GM21360 (cell line): Measurements from ENCODE around the gene MLXIP.
"Not testable (repeated sequence)": the region's sequence is repeated elsewhere in the genome, so short reads cannot be mapped to it uniquely, and the experiment has no call there.

ENCODE experiments used
- ATAC-seq: cut with Tn5 transposase; IDR thresholded peaks from one replicate; pipeline ENCODE4 v1.9.1; 2021; ENCODE audit warnings: mild to moderate bottlenecking, moderate library complexity; ENCODE audit not compliant: unreplicated experiment

Gene MLXIP

DNA sequence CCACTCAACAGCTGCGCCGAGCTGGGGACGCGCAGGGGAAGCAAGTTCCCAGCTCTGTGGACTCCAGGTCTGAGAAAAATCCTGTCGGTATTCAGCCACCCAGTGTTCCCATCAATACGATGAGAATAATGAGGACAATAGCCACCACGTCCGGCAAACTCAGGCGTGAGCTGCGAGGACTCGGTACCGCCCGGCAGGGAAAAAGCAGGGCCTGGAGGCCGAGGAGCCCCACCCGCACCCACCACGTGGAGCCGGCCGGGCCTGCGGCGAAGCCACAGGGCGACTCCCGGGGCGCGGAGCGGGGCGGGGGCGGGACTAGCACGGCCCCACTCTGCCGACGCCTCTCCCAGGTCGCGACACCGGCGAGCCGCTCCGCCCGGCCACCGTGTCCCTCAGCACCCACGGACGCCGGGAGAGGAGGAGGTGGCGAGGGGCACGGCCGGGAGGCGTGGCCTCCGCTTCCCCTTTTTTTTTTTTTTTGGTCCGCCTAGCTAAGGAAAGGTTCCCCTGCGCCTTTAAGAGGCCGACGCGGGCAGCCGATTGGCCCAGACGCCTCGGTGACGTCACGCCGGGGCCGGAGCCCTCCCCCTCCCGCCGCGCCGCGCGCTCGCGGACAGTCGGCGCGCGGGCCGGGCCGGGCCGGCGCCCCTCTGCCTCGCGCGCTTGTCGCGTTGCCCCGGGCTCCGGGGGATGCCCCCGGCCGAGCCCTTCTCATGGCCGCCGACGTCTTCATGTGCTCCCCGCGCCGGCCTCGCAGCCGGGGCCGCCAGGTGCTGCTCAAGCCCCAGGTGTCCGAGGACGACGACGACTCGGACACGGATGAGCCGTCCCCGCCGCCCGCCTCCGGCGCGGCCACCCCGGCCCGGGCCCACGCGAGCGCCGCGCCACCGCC lies at the start of gene MLXIP:
MLXIP (plus strand) TSS at position 616 of the 892 bp plus-strand sequence; CDS start at position 714, 98 bp downstream.
- ATAC-seq = peak; percentile 69

GRCh38 chr12:122028905-122029560 lies 49.5 kb upstream of the MLXIP start:
- ATAC-seq = no peak

DNA sequence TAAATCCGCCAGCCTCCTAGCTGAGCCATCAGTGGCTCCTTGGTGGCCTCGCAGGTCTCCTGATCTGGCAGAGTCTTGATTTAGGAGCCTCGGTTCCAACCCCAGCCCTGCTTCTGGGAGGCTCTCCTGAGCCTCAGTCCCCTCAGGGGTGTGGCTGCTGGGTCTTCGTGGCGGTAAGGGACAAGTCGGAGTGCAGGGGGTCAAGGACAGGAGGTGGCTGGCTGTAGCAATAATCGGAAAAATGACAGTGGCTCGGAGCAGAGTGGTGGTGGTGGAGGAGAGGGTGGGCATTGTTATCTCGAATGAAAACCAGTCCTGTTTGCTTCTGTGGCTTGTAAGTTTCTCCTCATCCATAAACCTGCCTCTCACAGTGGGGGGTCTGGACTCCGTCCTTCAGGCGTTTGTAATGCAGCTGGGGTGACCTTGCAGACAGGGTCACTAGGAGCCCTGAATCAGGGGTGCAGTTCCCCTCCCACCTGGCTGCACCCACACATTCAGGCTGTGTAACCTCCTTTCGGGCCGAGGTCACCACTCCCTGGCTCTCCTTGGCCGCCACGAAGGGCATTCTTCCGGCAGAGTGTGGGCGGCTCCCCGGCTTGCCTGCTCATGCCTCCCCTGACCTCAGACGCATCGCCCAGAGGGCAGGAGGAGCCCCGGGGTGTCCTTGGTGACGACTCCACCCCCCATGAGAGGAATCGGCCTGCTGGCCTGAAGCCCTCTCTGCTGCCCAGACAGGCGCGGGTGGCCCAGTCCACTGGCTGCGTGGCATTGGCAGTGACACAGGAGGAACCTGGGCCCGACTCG lies 48.7 kb upstream of the MLXIP start:
- ATAC-seq = no peak

DNA sequence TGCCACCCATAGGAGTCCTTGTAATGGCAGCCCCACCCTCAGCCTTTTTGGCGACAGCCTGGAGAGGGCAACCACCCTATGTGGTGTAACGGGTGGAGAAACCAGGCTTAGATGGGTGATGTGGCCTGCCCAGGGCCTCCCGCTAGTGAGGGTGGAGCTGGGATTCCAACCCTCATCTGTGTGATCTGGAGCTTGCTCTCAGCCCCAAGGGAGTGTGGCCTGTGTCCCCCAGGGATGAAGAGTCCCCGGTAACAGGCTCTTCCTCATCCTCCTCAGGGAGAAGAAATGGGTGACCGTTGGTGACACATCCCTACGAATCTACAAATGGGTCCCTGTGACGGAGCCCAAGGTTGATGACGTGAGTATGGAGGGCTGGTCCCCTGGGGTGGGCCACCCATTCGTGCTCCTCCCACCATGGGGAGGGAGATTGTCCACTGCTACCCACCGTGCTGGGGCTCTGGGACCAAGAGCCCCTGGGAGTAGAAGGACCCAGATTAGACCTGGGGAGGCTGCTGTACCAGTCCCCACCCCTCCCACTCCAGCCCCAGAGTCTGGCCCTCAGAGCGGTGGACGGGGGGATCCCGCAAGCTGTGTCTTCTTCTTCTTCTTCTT lies 48.0 kb upstream of the MLXIP start:
- ATAC-seq = no peak

- no peak for ATAC-seq
Measured at GRCh38 chr12:122031342-122032216, 47.0 kb upstream of the MLXIP start.

DNA sequence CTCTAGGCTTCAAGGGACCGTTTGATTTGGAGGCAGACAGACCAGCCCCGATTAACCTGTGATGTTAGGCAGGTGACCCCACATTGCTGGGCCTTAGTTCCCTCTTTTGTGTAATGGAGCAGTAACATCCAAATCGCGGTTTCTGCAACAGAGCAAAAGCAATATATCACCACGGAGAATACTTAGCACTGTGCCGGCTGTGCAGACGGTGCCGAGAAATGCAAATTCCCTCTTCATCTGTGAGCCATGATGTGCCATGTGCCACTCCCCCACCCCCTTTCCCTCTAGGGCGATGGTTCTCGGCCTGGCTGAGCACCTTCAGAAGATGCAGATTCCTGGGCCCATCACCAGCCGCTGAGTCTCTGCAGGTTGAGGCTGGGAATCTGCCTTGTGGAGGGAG lies 46.0 kb upstream of the MLXIP start:
- ATAC-seq = no peak

GRCh38 chr12:122035292-122035691 lies 43.3 kb upstream of the MLXIP start:
- ATAC-seq = no peak

DNA sequence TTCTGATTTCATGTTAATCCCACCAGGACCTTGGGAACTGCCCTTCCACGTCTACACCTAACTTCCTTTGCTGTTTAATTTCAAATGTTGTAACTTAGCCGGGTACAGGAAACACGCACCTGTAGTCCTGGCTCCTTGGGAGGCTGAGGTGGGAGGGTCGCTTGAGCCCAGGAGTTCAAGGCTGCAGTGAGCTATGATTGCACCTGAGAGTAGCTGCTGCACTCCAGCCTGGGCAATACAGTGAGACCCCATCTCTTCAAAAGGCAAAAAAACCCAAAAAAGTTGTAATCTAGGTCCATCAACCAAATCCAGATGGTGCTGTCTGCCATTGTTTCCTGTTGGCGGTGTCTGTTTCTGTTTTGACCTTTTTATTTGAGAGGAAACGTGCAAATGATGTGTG lies 42.4 kb upstream of the MLXIP start:
- ATAC-seq = no peak

DNA sequence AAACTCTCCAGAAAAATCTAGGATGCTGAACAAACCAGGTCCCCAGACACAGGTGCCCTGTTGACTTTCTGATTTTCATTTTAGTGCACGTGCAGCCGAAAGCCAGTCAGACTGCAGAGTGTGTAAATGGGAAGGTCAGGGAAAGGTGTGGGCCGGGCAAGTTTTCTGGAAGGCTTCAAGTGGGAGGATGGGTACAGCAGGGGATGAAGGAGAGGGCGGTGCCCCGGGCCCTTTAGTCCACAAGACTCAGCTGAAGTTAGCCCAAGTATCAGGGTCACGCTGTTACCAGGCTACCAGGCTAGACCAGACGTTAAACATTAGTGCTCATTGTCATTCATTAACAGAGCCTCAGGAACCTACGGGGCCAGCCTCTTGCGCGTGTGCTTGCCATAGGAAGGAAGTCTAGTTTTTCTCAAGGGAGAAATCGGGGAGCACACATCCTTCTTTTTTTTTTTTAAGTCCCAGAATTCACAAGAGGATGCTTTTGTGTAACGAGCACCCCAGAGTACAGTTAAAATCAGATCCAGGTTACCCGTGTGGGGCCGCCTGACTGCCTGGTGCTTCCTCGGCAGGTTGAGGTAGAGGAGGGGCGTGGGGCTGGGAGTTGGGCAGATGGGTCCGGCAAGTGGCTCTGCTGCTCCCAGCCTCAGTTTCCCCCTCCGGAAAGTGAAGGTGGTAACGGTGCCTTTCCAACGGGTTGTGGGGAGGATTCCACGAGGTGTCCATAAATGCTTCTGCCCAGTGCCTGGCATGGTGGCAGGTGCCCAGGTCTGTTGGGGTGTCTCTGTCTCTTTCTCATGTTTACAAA lies 37.8 kb upstream of the MLXIP start:
- ATAC-seq = no peak

DNA sequence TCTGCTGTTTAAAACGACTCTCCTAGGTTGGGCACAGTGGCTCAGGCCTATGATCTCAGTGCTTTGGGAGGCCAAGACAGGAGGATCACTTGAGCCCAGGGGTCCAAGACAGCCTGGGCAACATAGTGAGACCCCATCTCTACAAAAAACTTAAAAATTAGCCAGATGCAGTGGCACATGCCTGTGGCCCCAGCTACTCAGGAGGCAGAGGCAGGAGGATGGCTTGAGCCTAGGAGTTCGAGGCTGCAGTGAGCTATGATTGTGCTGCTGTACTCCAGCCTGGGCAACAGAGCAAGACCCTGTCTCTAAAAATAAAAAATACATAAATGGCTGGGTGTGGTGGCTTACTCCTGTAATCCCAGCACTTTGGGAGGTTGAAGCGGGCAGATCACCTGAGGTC lies 37.1 kb upstream of the MLXIP start:
- not testable (repeated sequence) for ATAC-seq

GRCh38 chr12:122042910-122043309 lies 35.6 kb upstream of the MLXIP start:
- no peak for ATAC-seq

- ATAC-seq = no peak
Measured at GRCh38 chr12:122043476-122043875, 35.1 kb upstream of the MLXIP start.

DNA sequence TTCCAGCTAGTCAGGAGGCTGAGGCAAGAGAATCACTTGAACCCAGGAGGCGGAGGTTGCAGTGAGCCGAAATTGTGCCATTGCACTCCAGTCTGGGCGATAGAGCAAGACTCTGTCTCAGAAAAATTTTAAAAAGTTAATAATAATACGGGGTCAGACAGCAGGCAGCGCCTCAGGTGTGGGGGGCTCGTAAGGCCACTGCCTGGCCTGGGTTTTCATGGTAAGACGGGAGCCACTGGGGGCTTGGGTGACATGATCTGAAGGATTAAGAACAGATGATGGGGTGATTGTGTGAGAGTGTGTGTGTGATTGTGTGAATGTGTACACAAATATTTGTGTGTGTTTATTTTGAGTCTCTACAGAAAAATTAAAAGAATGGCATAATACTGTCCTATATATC lies 33.3 kb upstream of the MLXIP start:
- ATAC-seq = no peak

GRCh38 chr12:122046145-122046544 lies 32.4 kb upstream of the MLXIP start:
- no peak for ATAC-seq

- no peak for ATAC-seq
Measured at GRCh38 chr12:122048151-122048550, 30.4 kb upstream of the MLXIP start.

DNA sequence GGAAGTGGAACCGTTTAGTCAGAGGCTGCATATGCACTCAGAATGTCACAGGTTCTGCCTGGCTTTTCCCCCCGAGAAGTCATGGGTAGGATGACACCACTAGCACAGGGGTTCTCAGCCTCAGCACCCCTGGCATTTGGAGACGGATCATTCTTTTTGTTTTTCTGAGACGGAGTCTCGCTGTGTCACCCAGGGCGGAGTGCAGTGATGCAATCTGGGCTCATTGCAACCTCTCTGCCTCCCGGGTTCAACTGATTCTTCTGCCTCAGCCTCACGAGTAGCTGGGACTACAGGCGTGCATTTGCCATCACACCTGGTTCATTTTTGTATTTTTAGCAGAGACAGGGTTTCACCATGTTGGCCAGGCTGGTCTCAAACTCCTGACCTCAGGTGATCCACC lies 28.7 kb upstream of the MLXIP start:
- ATAC-seq = no peak

GRCh38 chr12:122050706-122051105 lies 27.9 kb upstream of the MLXIP start:
- ATAC-seq = no peak

- ATAC-seq = no peak
Measured at GRCh38 chr12:122051231-122051876, 27.2 kb upstream of the MLXIP start.

GRCh38 chr12:122052285-122052684 lies 26.3 kb upstream of the MLXIP start:
- no peak for ATAC-seq
